Stimulated activated CD4-positive, alpha-beta T cell treated with anti-CD3 and anti-CD28 coated beads, Interleukin-4, amount 100 ng/mL, for 1 hour (primary cell): ENCODE results near the gene FOXD4L1.
"Not testable (repeated sequence)": the region's sequence is repeated elsewhere in the genome, so short reads cannot be mapped to it uniquely, and the experiment has no call there.

Experiments used
- DNase-seq: peaks from one replicate; pipeline ENCODE4 v3.0.0-alpha.2; 2020

The FOXD4L1 gene

DNA sequence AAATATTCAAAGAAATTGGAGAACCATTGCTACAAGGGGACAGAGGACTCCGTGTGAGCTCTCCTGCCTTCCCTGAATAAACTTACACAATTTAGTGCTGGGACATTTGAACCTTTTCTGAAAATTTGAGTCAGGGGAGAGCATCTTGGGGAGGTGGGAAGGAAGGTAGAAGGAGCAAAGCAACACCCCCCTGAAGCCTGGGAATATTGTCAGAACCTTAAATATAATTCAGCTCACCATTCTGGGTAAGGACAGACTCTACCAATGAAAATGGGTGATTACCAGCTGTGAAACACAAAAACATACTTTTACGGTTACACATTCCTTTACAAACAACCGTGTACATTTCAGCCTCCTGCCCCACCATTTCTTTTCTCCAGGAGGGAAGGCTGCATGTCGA, at the start of gene FOXD4L1:
Gene FOXD4L1 (plus strand): TSS at position 301 of the 400 bp plus-strand sequence. CDS start 592 bp downstream, outside the sequence.
- not testable (repeated sequence) for DNase-seq

DNA sequence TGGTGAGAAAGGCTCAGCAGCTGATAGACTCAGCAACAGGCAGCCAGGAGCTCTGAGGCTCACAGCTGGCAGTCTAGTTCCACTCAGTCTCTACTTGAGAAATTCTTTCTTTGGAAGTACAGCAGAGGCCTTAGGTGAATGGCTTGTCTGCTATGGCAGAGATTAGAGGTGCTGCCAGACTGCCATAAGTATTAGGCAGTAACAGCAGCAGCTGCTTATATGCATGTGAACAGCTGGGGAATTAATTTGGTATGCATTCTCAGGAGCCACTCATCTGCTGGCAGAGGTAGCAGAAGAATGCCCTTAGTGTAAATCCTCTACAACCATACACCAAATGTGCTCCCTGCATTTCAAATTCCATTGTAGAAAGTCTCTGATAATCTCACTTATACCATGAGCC, 32.7 kb upstream of the FOXD4L1 start:
- DNase-seq = not testable (repeated sequence)

DNA sequence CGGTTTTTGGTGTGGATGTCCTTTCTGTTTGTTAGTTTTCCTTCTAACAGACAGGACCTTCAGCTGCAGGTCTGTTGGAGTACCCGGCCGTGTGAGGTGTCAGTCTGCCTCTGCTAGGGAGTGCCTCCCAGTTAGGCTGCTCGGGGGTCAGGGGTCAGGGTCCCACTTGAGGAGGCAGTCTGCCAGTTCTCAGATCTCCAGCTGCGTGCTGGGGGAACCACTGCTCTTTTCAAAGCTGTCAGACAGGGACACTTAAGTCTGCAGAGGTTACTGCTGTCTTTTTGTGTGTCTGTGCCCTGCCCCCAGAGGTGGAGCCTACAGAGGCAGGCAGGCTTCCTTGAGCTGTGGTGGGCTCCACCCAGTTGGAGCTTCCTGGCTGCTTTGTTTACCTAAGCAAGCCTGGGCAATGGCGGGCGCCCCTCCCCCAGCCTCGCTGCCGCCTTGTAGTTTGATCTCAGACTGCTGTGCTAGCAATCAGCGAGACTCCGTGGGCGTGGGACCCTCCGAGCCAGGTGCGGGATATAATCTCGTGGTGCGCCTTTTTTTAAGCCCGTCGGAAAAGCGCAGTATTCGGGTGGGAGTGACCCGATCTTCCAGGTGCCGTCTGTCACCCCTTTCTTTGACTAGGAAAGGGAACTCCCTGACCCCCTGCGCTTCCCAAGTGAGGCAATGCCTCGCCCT, 21.6 kb upstream of the FOXD4L1 start:
- not testable (repeated sequence) for DNase-seq

DNA sequence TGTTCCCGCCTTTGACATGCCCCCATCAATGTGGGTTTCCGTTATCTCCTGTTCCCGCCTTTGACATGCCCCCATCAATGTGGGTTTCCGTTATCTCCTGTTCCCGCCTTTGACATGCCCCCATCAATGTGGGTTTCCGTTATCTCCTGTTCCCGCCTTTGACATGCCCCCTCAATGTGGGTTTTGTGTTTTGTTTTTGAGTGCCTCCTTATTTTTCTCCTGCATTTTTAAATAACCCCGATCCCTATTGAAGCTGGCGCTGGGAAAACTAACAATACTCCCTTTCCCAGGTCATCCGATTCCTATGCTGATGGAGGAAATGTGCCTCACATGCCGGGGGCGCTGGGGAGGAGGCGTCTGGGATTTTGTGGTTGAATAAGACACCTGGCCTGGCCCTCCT, 1.9 kb upstream of the FOXD4L1 start:
- DNase-seq = not testable (repeated sequence)

DNA sequence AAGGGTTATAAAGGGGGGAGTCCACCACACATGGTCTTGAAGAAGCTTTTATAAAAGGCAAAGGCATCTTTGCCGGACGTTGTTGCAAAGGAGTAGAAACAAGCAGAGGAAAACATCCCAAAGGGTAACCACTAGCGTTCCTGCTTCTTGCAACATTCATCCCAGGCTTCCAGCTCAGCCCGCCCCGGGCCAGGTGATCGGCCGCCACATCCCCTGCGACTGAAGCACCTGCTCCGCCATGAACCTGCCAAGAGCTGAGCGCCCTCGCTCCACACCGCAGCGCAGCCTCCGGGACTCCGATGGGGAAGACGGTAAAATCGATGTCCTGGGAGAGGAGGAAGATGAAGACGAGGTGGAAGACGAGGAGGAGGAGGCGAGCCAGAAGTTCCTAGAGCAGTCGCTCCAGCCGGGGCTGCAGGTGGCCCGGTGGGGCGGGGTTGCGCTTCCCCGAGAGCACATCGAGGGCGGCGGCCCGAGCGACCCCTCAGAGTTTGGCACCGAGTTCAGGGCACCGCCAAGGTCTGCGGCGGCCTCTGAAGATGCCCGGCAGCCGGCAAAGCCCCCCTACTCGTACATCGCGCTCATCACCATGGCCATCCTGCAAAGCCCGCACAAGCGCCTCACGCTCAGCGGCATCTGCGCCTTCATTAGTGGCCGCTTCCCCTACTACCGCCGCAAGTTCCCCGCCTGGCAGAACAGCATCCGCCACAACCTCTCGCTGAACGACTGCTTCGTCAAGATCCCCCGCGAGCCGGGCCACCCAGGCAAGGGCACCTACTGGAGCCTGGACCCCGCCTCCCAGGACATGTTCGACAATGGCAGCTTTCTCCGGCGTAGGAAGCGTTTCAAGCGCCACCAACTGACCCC, 787 bp downstream of the FOXD4L1 start:
- DNase-seq = not testable (repeated sequence)

DNA sequence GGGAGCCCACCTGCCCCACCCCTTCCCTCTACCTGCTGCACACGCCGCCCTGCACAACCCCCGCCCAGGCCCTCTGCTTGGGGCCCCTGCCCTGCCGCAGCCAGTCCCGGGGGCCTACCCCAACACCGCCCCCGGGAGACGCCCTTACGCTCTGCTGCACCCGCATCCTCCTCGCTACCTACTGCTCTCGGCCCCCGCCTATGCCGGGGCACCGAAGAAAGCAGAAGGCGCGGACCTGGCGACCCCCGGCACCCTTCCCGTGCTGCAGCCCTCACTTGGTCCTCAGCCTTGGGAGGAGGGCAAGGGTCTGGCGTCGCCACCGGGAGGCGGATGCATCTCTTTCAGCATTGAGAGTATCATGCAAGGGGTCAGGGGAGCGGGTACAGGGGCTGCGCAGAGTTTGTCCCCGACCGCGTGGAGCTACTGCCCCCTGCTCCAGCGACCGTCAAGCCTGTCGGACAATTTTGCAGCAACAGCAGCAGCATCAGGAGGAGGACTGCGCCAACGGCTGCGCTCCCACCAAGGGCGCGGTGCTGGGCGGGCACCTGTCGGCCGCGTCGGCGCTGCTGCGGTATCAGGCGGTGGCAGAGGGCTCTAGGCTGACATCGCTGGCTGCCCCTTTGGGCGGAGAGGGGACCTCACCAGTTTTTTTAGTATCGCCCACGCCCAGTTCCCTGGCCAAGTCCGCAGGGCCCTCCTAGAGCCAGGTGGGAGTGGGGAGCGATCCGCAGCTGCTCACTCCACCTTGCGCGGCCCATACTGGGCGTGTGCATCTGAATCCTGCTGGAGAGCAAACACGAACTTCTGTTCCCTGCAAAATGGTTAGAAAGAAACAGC, 1.6 kb downstream of the FOXD4L1 start:
- not testable (repeated sequence) for DNase-seq

DNA sequence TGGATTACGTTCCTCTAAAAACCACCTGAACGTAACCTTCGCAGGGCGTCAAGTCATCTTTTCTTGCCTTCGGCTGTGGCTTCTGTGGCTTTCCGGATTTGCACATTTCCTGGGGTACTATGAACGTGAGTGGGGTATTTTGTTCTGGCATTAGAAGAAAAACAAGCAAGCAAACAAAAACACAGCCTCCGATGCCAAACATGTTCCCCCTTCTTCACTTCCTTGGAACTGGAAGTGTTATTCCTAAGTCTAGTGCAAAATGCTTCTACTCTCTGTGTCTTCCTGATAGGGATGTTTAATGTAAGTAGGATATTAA, 2.2 kb downstream of the FOXD4L1 start:
- DNase-seq = not testable (repeated sequence)

DNA sequence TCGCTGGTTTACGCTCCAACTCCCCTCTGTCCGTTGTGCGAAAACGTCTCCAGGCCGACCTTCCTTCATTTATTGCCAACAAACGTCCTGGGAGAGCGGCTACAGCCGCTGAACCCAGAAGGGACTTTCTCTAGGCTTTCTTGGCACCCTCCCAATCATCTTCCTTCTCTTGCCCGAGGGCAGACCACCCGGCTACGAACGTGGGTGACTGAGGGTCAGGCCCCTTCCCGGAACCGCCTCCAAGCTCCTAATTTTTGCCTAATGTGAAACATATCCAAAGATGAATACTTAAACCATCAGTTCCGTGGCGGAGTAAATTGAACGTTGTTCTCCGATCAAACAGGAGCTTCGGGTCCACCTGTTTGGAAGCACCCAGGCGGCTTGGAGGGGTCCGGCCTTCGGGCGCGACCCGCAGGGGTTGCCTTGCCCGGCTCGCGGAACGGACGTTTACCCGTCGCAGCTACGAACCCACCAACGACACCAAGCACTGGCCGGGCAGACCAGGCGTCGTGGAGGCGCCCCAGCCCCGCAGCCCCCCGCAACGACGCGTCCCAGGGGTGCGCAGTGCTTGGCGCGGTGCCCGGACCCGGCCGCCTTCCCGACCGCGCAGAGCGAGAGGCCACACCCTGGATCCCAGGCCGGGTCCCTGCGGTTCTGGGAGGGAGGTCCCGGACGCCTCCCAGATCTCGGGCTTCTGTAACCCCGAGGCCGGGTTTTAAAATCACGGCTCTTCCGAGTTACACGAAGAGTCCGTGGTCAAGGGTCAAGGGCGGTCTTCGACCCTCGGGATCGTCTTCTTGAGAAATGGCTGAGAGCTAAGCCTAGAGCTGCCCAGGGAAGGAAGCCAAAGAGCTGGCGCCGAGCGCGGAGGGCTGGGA, 4.0 kb downstream of the FOXD4L1 start:
- not testable (repeated sequence) for DNase-seq

DNA sequence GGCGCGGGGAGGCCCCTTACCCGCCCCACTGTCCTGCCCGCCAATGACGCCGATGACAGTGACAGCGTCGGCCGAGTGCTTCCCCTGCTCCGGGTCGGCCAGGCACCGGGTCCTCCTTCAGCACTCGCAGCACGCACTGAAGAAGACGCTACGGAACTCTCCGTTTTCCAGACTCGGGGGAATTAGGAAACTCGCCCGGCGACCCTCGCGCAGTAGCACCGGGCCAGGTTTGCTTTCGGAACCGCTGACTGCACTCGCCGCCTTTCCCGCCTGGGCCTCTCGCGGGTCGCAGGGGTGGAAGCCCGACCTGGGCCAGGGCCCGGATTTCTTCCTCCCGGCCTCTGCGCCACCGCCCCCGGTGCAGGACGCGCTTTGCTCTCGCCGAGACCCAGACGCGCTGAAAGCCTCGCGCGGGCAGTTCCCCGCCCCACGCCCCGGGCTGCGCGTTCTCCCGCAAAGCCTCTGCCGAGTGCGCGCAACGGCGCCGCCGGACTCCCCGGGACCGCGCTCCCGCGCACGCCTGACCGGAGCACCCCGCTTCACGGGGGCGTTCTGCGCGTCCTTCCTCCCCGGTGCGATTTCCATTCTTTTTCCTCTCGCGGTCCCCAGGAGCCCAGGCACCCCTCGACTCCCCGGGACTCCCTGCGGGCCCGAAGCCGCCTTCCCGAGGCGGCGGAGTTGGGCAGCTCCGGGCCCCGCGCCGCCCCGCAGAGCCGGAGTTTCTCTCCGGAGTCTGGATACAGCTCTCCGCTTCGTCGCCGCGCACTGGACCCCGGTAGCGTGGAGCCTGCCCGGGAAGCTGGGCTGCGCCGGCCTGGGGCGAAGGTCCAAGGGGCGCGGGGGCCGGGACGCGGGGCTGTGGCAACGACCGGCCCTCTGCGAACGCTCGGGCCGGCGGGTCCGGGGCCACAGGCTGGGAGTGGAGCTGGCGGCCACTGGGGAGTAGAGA, 4.9 kb downstream of the FOXD4L1 start:
- DNase-seq = peak; percentile 30

DNA sequence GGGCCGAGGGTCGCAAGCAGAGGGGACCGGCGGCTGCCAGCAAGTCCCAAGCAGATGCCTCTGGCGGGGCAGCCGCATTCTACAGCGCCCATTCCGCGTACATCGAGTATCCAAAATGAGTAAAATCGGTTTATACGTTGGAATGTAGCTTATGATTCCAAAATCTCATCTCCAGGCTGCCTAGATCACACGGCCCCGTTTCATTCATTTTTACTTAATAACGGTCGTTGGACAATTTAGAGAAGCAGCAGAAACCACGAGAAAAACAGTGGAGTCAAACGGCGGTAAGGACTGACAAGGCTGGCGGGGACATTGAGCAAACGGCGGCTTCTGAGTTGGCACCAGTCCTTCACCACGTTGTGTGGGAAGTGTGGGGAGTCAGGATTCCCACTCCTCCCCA, 5.6 kb downstream of the FOXD4L1 start:
- not testable (repeated sequence) for DNase-seq

DNA sequence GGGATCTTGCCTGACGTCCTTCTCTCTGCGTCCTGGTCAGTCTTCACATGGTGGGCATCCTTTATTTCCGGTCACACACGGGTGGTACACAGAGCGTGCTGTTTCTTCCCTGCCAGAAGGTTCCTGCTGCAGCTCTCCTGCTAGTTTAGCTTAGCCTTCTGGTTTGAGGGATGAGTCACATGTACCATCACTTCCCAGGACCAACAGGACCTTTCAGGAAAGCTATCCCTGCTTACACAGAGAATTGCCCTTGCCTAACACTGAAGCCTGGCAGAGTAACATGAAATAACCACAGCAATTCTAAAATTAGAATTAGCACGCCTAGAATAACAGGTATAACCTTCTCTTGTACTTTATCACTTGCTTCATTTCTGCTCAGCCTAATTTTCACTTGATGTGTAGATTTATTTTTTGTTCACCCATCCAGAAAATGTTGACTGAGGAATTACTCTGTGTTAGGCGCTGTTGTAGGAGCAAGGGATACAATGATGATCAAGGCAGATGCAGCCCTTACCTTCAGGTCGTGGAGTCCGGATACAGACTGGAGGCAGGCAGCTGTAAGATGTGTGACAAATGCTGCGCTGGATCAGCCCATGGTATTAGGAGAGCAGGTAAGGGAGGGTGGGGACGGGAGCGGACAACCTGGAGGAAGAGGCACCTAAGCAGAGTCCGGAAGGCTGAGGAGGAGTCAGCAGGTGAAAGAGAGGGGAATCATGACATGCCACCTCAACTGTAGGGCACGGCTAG, 9.1 kb downstream of the FOXD4L1 start:
- DNase-seq = not testable (repeated sequence)

DNA sequence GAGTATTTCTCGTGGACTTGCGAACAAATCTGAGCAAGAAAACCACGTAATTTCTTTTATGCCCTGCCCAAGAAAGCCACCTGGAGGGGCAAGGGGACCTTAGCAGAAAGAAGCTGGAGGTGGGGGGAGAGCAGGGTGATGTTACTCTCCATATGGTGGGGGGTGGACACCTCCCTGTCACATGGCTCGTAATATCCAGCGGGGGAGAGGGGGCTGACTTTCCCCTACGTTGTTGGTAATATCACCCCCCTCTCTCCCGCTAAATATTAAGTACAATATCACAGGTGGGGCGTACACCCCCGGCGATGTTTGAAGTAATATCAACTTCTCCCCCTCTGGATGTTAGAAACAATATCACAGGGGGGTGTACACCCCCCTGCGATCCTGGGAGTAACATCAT, 9.7 kb downstream of the FOXD4L1 start:
- DNase-seq = not testable (repeated sequence)

DNA sequence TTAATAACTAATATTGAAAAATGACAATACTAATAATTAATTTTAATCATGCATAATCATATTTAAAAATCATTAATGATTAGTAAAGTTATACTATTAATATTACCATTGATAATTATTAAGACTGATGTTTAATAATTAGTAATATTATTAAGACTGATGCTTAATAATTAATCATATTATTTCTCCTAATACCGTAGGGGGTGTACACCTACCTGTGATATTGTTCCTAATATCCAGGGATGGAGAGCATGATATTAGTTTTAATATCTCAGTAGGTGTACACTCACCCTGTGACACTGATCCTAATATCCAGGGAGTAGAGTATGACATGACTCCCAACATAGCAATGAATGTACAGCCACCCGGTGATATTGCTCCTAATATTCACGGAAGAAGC, 12.4 kb downstream of the FOXD4L1 start:
- not testable (repeated sequence) for DNase-seq

DNA sequence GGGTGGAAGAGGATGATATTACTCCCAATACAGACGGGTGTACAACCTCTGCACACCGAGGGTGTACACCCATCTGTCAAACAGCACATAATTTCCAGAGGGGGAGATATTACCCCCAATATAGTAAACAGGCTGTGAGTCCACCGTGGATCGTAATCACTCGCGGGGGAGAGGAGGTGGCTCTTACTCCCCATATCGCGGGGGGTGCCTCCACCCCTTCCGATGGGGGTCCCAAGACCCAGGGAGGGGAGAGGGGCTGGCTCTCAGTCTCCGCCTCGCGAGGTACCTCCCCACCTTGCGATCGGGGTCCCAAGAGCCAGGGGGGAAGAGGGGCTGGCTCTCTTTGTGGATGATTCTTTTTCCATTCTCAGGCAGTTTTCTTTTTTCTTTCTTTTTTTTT, 13.4 kb downstream of the FOXD4L1 start:
- DNase-seq = not testable (repeated sequence)

DNA sequence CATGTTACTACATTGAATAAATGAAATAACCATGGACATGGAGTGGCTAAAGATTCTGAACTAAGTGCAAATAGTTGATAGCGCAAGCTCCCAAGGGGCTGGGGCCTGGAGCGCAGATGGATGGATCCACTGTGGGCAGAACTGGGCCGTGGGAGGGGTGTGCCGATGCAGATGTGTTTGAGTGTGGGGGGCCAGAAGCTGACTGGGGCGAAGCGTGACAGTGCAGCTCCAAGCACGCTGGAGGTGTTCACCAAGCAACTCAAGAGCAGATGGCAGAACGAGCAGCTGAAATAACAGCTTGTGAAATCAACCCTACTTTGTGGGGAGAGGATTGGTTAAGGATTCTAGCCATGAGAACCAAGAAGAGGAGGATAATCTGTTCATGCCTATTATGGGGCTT, 17.0 kb downstream of the FOXD4L1 start:
- DNase-seq = not testable (repeated sequence)

DNA sequence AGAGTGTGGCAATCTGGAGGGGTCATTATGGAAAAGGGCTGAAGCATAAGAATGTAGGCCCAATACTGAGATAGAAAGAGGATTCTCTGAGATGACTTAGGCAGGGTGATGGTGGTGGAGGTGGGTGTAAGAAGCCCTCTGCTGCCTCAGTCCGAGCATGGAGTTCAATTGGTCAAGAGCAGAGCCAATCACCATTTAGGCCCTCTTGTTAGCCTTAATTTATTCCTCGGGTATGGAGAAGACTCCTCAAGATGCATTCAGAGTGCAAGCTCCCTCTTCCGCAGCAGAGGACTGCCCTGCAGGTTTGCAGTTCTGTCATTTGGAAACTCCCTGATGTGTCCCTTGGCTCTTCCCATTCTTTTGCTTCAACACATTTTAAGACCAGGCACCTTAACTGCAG, 17.5 kb downstream of the FOXD4L1 start:
- not testable (repeated sequence) for DNase-seq

DNA sequence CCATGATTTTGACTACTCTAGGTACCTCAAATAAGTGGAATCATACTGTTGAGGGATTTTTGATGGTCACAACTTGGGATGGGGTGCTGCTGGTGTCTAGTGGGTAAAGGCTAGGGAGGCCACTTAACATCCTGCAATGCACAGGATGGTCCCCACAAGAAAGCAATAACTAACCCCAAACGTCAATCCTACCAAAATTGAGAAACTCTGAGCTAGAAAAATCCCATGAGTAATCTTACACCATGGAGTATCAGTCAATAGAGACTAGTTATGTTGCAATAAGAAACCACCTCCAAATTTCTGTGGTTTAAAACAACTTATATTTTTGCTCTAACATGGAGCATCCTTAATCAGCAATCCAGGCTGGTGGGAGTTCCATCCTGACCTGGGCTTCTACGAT, 18.6 kb downstream of the FOXD4L1 start:
- DNase-seq = not testable (repeated sequence)

DNA sequence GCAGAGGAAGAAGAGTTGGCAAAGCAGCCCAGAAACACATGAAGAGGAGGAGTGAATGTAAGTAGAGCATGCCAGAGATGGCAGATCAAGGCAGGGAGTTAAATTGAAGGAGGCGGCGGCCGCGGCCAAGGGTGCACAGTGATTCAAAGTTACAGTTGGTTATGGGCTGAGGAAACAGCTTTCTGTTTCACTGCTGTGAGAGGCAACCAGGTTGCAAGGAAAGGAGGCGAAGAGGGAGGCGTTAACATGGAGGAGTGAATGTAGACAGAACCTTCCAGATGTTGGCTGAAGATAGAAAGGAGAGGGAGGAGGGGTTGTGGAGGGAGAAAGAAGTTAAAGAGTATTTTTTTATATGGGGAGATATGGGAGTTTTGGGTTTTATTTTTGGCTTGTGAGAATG, 22.4 kb downstream of the FOXD4L1 start:
- not testable (repeated sequence) for DNase-seq

DNA sequence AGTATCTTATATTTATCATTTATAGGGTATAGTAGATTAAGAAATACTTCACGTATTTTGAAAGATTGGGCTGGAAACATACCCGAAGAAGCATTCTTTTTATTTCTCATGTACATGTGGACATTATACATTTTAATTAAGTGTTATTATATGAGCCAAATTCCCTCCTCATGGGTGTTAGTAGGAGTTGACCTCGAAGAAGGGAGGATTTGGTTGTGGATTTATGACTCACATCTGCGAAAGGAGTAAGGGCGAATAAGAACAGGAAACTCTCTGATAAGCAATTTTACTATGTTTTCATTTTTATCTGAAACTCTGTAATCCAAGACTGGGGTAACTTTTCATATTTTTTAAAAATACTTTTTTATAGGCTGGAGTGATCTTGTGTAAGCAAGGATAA, 23.0 kb downstream of the FOXD4L1 start:
- DNase-seq = not testable (repeated sequence)

DNA sequence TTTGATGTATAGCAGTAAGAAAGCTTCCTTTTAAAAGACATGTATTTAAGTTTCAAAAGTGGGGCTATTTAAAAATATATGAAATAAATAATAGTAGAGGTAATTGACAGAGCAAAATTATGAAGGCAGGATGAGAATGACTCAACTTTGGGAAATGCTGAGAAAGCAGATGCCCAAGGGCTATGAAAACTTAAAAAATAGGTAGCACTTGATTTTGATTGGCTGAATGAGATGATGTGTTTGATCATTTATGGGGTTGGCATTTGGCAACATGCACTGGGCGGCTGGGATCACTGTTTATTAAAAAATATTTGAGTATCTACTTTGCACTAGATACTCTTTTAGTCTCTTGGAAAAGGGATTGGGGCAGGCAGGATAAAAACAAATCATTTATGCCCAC, 26.5 kb downstream of the FOXD4L1 start:
- not testable (repeated sequence) for DNase-seq
